GM18951 (cell line): ENCODE measurements around the gene ROR1.

Experiments used
- POLR2A ChIP-seq: IDR thresholded peaks from 4 replicates; pipeline ENCODE4 v1.6.1; 2011; ENCODE audit warnings: mild to moderate bottlenecking; ENCODE audit not compliant: insufficient read length, insufficient read depth; ENCODE audit errors: extremely low read depth
- in situ Hi-C: fragments of 300-500 bp; cut with MboI; formaldehyde crosslinking; loops from one replicate; pipeline ENCODE4 v1.12.0; 2022; ENCODE audit warnings: low sequenced_read_pairs, mixed read lengths, inconsistent platforms; ENCODE audit not compliant: unreplicated experiment

Gene ROR1

DNA sequence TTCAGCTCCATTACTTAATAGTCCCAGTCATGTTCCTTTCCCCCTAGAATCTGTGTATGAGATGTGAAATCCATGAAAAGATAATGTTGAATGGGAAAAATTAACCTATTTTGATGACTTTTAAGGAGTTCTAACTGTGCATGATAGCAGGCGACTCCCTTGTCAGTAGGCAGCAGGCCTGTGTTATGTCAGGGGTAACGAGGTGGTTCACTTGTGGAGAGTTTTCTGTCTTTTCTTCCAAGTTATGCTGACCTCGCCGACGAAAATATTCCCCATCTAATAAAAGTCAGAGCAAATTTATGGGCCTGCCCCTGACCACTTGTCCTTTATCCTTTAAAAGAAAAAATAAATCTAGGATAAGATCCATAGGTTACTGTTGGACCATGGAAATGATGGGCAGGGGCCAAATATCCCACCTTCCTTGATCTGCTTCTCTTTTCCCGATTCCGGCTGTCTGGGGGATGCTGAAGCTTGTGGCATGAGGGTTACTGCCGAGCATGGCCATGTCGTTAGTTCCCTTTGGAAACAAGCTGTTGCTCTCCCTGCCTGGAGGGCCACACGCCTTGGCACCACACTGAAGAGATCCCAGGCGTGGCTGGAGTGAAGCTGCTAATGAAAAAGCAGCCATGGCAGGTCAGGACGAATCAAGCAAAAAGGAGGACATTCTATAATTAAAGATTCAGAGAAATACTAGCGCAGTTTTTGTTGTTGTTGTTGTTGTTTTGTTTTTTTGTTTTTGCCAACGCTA, 93.8 kb downstream of the ROR1 start:
- TF ChIP-seq POLR2A, result no peak
- in situ Hi-C loops, result no loop called here

DNA sequence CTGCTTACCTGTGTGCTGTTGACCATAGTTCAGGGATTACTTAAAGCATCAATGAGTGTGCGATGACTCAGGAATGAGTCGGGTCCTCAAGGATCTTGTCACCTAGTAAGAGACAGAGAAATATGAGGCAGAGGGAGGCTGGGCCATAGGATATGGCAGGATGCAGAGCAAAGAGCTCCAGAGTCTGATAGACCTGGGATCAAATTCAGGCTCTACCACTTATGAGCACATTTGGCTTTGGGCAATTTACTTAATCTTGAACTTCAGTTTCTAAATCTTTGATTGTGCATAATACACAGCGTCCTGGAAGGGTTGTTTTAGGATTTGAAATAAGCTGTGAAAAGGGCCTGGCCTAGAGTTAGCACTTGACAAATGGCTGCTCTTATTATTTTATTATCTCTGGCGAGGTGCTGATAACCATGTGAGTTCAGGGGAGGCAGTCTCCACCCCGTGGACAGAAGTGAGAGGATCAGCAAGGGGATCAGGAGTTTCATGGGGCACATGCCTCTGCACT, 94.5 kb downstream of the ROR1 start:
- no peak for TF ChIP-seq POLR2A
- in situ Hi-C loops, result no loop called here

DNA sequence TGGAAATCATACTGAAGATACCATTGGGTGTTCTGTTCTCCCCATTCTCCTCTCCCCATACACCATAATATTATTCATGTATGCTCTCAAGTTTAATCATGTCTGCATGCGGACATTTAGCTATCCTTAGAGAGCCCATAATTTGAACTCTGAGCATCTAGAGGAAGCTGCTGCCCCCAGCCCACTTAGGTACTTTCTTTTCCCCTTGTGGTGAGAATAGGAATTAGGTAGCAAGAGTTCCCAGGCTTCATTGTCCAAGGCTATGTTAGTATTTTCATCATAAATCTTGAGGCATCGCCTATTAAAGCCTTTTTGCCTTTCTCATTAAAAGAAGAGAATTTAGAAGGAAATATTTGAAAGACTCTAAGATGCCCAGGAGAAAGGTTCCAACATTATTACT, 96.3 kb downstream of the ROR1 start:
- in situ Hi-C loops, result no loop called here

DNA sequence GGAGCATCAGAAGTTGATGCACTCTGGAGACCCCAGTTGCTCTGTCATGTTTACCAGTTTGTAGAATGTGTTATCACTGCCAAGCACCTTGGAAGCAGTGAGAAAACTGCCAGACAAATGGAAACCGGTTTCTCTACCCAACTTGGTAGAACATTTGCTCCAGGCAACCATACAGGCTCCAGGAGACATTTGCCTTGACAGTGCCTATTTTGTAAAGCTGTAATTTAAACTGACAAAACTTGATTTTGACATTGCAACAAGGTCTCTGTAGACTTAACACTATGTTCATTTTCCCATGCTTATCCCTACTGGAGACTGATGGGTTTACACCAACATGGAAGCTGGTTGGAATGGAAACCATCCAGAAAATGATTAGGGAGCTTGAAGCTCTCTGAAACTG, 97.6 kb downstream of the ROR1 start:
- no peak for TF ChIP-seq POLR2A
- in situ Hi-C loops, result no loop called here

More for the DNA sequence above, 96.3 kb downstream of the ROR1 start:
- TF ChIP-seq POLR2A, result no peak

DNA sequence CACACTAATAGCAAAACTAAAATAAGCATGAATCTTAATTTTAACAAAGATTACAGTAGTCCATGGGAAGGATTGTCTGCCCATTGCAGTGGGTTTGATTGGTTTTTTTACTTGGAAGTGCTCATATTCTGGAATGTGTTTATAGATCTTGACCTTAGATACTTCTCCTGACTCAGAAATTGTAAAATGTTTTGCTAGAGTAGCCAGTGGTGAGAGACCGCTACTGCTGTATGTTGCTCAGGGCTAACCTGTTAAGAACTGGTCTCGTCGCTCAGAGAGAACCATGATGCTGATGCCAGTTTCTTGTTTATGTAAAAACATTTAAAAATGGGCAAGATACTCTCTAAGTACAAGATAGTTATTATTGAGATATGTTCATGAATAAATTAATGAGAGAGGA, 99.9 kb downstream of the ROR1 start:
- in situ Hi-C loops, result no loop called here
- TF ChIP-seq POLR2A, result no peak

DNA sequence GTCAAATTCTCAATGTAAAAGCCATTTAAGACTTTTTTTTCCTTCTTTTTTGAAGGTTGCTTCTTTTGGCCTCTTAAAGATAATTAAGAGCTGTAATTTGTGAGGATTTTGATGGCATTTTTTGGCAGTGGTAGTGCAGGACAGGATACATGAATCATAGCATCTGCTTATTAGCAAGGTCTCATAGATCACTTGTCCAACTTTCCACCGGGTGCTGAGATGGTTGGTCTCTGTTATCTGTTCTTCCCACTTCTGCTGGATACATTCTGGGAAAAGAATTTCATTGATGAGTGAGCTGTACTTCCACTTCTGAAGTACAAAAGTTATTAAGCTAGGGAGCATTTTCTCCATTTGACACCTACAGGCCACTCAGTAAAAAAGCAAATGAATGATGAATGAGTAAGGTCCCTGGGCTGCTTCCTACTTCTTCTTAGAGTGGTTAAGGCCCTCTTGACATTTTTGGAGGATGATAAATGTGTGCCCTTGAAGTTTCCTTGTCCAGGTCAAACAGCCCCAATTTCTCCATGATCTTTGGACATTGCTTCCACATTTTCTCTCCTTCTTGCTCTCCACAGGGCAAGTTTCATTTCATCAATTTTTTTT, 100.6 kb downstream of the ROR1 start:
- TF ChIP-seq POLR2A, result no peak
- in situ Hi-C loops, result no loop called here

DNA sequence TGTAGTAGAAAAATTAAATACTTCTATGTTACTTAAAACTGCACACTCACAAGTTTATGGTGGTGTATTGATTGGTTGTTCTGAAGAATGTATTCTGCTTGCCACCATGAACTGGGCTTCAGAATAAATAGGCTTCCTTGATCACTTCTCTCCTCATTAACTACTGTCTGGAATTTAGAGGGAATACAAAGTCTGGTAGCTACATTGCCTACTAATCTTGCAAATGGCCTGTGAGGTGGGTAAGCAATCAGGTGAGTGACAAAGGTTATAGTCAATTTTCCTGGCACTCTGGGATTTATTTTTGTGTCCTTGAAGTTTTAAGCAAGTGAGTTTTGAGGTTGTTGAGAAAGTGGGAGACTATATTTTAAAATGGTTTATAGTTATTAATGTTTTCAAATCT, 101.8 kb downstream of the ROR1 start:
- no peak for TF ChIP-seq POLR2A

DNA sequence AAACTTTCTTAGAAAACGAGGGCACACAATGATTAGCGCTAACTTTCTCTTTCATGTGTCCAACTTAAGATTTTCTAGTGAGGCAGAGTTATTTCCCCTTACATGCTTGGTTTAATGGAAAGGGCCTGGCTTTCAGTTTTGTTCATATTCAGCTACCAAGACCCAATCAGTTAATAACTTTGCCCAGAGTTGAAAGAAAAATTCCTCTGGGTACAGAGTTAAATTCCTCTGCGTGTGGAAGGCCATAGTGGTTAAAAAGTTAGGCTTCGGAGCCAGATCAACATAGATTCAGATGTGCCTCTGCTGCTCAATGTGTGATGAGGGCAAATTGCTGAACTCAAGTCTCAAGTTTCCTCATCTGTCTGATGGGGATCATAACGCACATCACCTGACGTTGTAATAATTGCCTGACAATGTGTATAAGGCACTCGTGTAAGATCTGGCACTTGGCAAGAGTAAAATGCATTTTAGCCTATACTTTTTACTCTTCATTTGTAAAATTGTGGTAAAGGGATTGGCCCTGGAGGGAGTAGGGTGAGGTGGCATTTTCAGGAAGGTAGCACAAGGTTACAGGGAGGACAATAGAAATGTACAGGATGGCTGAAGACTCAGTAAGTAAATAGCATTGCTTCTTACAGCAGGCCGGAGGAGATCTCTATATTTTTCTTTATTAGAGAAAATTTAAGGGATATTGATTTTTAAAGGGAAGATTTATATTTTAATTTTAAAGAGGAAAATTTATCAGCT, 103.4 kb downstream of the ROR1 start:
- no peak for TF ChIP-seq POLR2A
- in situ Hi-C loops, result no loop called here

More for the DNA sequence above, 101.8 kb downstream of the ROR1 start:
- in situ Hi-C loops, result no loop called here

DNA sequence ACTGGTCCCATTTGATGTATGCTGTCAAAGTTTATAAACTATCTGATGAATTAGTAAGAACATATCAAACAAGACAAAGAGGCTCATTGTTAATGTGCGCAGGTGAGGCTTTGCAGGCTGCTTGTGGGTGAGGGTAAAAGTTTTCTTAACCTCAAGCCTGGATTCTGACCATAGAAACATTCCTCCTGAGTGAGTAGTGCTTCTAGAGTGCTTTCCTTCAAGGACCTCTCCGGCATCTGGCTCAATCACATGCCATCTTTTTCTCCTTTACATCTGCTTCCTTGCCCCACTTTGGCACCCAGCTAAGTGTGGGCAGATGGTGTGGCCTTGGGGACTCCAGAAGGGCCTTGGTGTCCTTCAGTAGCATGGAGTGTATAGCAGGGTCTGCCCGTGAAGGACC, 104.0 kb downstream of the ROR1 start:
- TF ChIP-seq POLR2A, result no peak

DNA sequence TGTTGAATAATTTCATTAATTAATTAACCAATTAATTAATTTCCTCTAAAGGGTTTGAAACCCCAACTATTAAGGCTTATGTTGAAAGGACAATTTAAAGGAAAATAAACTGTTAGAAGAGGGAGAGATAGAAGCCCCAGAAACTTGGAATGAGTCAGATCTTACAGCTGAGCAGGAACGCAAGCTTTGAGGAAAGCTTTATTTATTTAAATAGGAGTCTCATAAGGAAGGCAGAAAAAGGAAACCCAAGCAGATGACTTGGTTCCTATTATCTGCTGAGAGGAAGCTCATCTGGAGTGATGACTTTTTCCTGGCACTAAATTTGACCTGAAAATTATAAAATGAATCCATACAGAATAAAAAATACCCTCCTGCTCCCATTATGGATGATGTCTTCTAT, 105.1 kb downstream of the ROR1 start:
- in situ Hi-C loops, result no loop called here
- TF ChIP-seq POLR2A, result no peak

More for the DNA sequence above, 104.0 kb downstream of the ROR1 start:
- in situ Hi-C loops, result no loop called here

DNA sequence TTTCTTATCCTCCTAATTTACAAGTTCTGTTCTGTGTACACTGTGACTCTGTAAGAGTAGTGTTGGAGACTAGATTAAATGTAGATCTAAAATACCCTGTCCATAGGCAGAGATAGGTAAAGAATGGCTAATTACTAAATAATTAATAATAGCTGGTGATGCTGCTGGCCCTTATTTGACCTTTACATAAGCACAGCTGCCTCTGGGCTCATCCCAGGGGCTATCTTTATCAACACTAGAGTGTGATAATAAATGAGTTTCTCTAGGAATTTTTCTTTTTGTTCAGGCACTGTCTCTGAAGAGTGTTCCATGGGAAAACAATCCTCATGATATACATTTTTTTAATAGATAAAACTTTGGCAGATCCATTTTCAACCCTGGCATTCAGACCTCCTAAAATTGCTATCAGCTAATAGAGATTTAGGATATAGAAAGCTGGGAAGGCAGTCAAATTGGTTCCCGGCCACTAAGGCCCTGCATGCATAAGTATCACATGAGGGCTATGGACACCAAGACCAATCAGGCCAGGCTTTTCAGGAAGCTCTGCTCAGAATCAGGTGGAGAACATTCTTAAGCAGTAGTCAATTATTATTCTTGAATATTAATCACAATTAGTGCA, 107.2 kb downstream of the ROR1 start:
- TF ChIP-seq POLR2A, result no peak
- in situ Hi-C loops, result no loop called here

DNA sequence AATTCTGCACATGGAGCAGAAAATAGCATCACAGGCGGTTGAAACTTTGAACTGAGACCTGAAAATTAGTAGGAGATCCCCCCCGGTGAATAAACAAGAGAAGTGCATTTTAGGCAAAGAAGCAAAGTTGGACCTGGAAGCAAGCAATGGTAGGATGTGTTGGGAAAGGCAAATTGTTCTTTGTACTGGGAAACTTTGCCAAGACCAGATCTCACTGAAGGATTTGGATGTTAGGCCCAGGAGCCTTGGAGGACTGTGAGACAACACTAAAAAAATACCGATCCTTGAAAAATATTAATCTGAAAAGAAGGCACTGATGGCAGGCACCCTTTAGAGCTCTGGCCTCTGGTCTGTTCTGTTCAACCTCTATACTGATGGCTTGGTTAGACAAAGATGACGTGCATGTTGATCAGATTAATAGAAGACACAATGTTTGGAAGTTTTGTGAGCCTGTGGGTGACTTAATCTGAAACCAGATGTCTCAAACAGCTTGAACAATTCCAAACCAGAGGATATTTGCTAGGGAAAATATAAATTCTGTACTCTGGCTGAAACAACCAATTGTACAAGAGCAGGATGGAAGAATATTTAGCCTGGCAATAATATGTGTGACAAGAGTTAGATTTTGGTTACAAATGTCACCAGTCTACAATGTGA, 108.4 kb downstream of the ROR1 start:
- no peak for TF ChIP-seq POLR2A
- in situ Hi-C loops, result no loop called here
